HG03565 (cell line): ENCODE data around the gene KNCN.

Experiments used
- ATAC-seq: cut with Tn5 transposase; IDR thresholded peaks from one replicate; pipeline ENCODE4 v1.9.1; 2021; ENCODE audit warnings: mild to moderate bottlenecking, moderate library complexity; ENCODE audit not compliant: unreplicated experiment

The KNCN gene

DNA sequence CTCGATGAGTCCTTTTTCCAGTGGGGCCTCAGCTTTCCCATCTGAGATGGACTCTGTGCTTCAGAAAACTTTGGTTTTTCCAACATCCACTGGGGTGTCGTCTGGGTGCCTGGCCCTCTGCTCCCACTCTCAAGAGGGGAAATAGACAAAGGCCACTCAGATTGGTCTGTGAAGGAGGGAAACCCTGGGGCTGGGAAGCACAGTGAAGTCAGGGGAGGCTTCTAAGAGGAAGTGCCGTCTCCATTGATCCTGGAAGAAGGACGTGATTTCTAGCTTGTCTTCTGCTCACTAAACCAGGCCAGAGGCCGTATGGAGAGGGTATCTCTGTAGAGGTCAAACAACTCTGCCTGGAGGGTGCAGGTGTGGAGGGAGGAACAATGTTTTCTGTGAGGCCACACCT, 5.2 kb downstream of the KNCN start:
- ATAC-seq: no peak

DNA sequence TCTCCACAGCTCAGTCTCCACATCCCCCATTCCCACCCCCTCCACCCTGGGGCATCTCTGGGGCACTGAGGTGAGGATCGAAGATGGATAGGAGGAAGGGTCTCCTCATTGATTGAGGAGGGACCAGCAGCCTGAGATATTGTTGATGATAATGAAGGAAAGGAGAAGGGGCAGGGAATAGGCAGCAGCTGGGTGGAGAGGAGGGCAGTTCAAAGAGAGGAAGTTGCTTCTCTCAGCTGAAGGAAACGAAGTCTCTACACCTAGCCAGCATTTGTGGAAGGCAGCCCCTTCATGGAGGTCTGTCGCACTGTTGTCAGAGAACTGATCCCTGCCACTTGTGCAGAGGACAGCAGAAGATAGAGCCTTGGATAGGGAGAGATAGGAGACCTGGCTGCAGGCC, 5.7 kb downstream of the KNCN start:
- no peak for ATAC-seq

- ATAC-seq: no peak
Observed at GRCh38 chr1:46544561-46545240, 6.7 kb downstream of the KNCN start.

DNA sequence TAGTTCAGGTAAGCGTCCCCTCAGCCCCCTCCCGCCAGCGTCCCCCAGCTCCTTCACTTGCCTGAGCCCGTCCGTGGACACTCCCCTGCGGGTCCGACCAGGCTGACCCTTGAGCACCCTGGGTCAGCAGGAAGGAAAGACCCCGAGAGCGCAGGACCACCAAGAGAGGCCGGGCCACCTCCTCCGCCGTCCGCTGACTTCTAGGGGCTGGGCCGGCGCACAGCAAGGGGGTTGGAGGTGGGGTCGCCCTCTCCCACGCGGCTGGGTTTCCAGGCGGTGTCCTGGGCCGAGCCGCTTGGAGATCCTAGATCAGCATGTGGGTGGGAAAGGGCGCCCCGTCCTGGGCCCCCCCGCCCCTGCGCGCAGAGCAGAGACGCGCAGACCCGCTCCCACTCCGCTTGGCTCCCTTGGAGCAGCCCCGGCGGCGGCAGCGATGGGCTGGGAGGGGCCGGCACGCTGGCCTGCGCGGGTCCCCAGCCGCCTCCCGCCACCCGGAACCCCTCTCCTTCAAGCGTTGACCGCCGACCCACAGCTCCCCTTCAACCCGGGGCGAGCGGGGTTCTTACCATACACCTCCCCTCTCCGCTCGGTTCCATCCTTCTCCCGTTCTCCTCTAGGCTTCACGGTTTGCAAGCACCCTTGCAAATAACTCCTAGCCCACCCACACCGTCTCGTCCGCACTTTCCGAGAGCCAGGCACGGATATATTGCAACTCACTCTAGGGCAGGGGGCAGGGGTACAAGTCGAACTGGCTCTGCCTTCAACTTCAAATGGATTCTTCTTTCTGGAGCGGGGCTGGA, 7.5 kb downstream of the KNCN start:
- ATAC-seq: no peak

DNA sequence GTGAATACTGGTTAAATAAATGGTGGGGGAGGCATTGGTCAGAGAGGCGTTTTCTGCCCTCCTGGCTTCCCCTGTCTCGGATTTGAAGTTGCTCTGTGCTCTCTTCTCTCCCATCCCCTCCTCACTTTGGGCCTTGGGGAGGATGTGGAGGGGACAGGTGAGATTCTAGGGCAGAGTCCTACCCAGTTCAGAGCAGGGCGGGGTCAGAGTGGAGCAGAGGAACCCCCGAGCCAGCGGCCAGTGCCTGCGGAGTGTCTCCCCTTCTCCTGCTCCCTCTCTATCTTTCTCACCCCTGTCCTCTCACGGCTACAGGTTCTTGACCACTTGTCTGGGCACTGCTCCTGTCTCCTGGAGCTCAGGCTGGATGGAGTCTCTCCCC, 8.1 kb downstream of the KNCN start:
- no peak for ATAC-seq

DNA sequence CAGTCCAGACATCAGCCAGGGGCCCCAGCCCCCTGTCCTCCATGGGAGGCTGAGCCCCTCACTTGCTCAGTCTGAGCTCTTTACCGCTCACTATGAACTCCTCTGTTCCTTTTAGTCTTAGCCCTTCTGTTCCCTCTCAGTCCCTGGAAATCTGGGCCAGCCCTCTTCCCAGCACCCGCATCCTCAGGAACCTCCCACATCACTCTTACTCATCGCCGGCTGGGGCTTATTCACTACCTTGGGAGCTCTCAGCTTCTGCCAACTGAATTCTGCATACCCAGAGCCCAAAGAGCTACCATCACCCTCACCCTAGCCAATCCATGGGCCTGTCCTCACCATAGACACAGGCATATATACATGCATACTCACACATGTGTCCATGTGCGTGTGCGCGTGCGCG, 11.5 kb downstream of the KNCN start:
- ATAC-seq: no peak

DNA sequence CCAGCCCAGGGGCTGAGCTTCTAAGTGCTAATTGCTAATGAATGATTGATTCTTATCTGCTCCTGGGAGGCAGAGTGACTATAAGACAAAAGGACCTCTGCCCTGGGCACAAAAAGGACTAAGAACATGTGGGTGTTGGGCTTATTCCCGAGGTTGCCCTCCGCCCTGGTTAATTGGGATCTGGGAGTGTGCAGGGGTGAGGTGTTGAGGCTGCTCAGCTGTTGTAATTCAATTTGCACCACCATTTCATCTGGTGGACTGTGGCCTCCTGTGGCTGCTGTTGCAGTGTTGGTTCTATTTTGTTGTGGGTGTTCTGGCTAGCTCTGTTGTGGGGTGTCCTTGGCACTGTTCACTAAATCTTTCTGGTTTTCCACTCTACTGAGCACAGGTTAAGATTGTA, 13.3 kb downstream of the KNCN start:
- ATAC-seq: no peak

- no peak for ATAC-seq
Observed at GRCh38 chr1:46537651-46538050, 13.8 kb downstream of the KNCN start.

- ATAC-seq: no peak
Observed at GRCh38 chr1:46536527-46536926, 14.9 kb downstream of the KNCN start.

DNA sequence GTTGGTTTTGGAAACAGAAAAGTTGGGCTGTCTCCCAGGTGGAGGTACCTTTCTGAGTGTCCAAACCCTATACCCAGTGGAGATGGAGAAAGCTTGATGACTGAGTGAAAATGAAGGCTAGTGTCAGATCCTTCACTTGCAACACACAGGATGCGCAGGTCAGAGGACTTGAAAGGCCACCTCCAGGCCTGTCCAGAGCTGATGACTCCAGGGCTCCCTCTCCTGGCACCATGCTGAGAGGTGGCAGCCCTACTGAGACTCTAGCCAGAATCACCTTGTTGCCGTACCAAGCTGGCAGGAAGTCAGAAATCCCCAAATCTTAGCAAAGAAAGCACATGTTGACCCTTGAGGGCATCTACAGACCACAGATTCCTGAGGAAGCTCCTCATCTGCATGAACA, 16.4 kb downstream of the KNCN start:
- ATAC-seq: no peak

DNA sequence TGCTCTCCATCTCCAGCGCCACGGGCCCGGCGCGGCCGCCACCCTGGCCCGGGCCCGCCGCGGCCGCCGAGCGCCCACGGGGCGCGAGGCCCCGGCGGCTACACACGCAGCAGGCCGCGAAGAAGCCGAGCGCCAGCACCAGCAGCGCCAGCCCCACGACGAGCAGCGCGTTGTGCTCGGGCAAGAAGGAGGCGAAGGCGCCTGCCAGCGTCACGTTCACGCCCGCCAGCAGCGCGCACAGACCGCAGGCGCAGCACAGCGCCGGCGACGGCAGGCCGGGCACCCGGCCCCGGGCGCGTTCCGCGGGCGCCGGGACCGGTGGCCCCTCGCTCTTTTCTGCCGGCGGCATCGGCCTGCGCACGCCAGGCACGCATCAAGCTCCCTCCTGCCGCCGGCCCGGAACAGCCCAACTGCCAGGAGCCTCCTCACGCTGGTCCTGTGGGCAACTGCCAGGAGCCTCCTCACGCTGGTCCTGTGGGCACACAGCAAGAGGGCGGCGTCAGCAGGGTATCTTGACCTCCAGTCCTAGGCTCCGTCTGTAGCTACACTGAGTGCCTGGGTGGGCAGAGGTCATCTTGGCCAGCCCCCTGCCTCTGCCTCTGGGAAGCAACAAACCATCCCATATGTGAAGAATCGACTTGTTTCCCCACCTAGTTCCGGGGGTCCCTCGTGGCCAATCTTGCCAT, 18.1 kb downstream of the KNCN start:
- ATAC-seq: no peak

DNA sequence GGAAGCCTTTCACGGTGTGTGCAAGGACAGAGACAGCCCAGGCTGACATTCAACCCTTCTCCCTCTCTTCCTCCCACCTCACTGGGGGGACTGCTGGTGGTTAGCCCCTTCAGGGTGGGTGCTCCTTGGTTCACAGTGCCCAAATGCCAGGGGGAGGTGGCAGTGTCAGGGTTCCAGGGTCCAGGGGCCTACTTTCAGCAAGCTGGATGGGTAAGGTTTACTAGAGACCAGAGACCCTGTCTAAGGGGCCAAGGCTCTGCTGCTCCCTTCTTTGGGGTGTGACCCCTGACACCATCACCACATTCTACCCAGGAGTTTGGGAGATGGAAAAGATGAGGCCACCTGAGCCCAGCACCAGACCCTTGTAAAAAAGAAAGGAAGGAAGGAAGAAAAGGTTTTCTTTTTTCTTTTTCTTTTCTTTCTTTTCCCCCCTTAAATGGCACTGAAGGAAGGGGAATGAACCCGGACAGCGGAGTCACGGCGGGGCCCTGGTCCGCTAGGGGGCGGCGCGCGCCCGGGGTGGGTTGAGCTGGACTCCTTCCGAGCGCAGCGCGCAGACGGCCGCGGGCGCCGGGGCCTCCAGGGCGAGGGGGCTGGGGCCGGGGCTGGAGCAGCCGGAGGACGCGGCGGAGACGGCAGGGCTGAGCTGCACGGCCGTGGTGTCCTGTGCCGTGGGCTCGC, 18.8 kb downstream of the KNCN start:
- ATAC-seq: no peak

GRCh38 chr1:46532095-46532494, 19.4 kb downstream of the KNCN start:
- no peak for ATAC-seq

- no peak for ATAC-seq
Observed at GRCh38 chr1:46530791-46531409, 20.5 kb downstream of the KNCN start.

DNA sequence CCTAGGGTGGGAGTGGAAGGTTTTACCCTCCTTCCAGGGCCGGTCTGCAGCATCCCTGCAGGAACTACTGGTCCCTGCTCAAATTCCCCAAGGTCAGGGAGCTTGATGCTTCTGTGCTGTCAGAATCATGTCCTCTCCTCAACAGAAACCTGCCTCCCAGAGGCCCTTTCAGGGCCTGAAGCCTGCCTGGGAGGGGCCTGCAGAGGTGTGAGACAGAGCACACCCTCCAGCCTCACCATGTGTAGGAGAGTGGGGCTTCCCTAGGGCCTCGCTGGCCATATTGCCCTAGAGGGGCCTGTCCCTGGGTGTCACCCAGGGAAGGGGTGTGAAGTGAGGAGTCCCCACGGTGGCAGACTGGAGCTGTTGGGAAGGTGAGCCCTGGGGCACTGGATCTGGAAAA, 21.1 kb downstream of the KNCN start:
- ATAC-seq: no peak

- ATAC-seq: no peak
Observed at GRCh38 chr1:46529031-46529630, 22.3 kb downstream of the KNCN start.

- no peak for ATAC-seq
Observed at GRCh38 chr1:46528297-46528955, 23.0 kb downstream of the KNCN start.

DNA sequence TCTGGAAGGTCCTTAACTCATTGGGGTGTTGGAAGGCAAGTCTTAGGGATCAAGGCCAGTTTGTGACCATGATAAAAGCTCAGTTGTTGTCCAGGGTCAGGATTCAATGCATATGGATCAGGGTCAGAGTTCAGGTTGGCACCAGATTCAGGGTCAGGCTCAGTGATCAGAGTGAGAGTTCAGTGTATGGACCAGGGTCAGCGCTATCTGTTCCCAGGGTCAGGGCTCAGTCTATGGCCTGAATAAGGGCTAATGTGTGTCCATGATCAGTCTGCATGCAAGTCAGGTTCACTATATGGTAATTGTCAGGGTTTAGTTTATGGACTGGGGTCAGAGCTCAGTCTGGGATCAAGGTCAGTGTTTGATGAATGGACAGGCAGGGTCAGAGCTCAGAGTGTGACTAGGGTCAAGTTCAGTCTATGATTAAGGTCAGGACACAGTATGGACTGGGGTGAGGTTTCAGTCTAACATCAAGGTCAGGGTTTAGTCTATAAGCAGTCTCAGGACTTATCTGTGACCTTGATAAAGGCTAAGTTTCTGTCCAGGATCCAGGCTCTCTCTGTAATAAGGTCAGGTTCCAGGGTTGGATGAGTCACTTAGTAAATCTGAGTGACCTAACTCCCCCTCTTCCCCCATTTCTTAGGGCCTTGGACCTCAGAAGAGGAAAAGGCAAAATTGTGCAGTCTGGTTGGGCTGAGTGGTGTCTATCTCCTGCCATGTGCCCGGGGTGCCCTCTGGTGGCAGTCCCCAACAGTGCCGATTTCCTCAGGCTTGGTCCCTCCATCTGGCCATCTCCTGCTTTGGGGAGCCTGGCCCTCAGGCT, 23.8 kb downstream of the KNCN start:
- peak; percentile 43 for ATAC-seq

GRCh38 chr1:46526691-46527291, 24.7 kb downstream of the KNCN start:
- ATAC-seq: no peak
